GM18505 (cell line): ENCODE results near the gene CASZ1.

Source experiments
- ATAC-seq: cut with Tn5 transposase; IDR thresholded peaks from one replicate; pipeline ENCODE4 v1.9.1; 2021; ENCODE audit not compliant: unreplicated experiment
- POLR2A ChIP-seq: IDR thresholded peaks from 4 replicates; pipeline ENCODE4 v1.6.1; 2011; ENCODE audit warnings: borderline replicate concordance; ENCODE audit not compliant: insufficient read depth, insufficient read length; ENCODE audit errors: extremely low read depth

CASZ1 gene, protein sequence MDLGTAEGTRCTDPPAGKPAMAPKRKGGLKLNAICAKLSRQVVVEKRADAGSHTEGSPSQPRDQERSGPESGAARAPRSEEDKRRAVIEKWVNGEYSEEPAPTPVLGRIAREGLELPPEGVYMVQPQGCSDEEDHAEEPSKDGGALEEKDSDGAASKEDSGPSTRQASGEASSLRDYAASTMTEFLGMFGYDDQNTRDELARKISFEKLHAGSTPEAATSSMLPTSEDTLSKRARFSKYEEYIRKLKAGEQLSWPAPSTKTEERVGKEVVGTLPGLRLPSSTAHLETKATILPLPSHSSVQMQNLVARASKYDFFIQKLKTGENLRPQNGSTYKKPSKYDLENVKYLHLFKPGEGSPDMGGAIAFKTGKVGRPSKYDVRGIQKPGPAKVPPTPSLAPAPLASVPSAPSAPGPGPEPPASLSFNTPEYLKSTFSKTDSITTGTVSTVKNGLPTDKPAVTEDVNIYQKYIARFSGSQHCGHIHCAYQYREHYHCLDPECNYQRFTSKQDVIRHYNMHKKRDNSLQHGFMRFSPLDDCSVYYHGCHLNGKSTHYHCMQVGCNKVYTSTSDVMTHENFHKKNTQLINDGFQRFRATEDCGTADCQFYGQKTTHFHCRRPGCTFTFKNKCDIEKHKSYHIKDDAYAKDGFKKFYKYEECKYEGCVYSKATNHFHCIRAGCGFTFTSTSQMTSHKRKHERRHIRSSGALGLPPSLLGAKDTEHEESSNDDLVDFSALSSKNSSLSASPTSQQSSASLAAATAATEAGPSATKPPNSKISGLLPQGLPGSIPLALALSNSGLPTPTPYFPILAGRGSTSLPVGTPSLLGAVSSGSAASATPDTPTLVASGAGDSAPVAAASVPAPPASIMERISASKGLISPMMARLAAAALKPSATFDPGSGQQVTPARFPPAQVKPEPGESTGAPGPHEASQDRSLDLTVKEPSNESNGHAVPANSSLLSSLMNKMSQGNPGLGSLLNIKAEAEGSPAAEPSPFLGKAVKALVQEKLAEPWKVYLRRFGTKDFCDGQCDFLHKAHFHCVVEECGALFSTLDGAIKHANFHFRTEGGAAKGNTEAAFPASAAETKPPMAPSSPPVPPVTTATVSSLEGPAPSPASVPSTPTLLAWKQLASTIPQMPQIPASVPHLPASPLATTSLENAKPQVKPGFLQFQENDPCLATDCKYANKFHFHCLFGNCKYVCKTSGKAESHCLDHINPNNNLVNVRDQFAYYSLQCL (N-terminal part only)

GRCh38 chr1:10796029-10796944, at the start of gene CASZ1:
CASZ1 (minus strand) TSS chr1:10796646; CDS start chr1:10693889, 102,757 bp downstream.
- no peak for ATAC-seq
- TF ChIP-seq POLR2A, result no peak

- no peak for TF ChIP-seq POLR2A
Observed at GRCh38 chr1:10843697-10844096, 47.3 kb upstream of the CASZ1 start.

GRCh38 chr1:10841118-10841517, 44.7 kb upstream of the CASZ1 start:
- no peak for TF ChIP-seq POLR2A
- ATAC-seq, result no peak

More at GRCh38 chr1:10843697-10844096, 47.3 kb upstream of the CASZ1 start:
- no peak for ATAC-seq

- no peak for ATAC-seq
- TF ChIP-seq POLR2A, result no peak
Observed at GRCh38 chr1:10839188-10839770, 42.8 kb upstream of the CASZ1 start.

DNA sequence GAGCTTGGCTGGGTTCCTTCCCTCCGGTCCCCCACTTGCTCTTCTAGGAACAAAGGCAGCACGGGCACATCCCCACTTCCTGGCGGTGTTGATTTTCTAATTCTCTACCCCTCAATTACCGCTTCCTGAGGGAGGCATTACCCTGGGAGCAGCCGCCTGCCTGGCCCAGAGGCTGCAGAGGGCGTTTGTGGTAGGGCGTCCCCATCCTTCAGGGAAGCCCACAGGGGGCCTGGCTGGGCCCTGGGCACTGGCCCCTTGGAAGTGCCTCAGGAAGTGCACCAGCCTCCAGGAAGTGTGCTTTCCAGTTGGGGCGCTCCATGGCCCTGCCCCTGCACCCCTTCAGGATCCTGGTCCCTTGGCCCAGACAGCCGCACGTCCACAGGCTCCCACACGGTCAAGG, 42.1 kb upstream of the CASZ1 start:
- no peak for ATAC-seq

GRCh38 chr1:10836726-10837125, 40.3 kb upstream of the CASZ1 start:
- no peak for ATAC-seq
- TF ChIP-seq POLR2A, result no peak

More for the DNA sequence above, 42.1 kb upstream of the CASZ1 start:
- TF ChIP-seq POLR2A, result no peak

GRCh38 chr1:10835822-10836421, 39.5 kb upstream of the CASZ1 start:
- TF ChIP-seq POLR2A, result no peak
- ATAC-seq, result no peak

GRCh38 chr1:10835421-10835820, 39.0 kb upstream of the CASZ1 start:
- no peak for TF ChIP-seq POLR2A
- no peak for ATAC-seq

DNA sequence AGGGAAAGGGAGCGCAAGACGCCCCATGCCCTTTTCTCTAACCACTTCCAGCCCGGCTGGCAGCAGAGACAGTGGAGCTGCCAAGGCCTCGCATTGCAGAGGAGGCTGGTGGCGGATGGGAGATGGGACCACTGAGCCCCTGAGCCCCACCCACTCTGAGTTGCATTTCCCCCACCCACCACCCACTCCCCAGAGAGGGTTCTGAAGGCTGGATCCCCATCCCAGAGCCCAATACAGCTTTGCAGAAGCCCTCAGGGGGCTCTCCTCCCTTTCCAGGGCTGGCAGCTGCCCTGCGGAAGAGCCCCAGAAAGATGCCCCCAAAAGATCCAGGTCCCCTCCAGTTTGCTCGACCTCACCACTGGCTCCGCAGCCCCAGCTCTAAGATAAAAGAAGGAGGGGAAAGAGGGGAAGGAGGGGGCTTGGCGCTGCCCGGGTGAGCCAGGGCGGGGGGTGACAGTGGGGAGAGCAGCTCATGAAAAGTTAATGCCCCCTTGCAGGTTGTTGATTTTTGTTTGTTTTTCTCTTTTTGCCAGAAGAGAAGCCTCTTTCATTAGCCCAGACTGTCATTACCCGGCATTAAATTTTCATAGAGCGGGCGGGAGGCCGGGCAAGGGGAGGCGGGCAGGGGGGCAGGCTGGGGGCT, 38.4 kb upstream of the CASZ1 start:
- TF ChIP-seq POLR2A, result no peak
- no peak for ATAC-seq

DNA sequence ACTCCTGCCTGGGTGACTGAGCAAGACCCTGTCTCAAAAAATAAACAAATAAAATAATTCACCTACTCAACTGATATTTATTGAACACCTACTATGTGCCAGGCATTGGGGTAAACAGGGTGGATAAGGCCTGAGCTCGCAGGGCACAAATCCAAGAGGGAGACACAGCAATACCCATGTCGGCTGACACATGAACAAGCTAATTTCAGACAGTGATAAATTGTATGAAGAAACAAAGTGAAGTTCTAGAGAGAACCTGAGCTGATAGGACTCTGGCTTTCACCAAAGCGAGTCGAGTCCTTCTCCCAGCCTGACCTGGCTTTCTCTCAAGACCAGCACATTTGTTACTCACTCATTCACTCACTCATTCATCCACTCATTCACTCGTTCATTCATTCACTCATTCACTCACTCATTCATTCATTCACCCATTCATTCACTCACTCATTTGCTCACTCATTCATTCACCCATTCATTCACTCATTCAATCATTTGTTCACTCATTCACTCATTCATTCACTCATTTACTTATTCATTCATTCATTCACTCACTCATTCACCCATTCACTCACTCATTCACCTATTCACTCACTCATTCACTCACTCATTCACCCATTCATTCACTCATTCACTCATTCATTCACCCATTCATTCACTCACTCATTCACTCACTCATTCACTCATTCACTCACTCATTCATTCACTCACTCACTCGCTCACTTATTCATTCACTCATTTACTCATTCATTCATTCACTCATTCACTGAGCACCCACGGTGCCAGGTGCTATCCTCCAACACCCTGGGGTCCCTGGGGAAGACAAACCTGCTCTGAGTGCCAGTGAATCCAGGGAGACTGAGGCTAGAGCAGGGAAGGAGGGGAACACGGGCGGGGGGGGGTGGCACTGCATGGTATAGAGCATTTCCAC, 37.4 kb upstream of the CASZ1 start:
- no peak for TF ChIP-seq POLR2A
- ATAC-seq, result no peak

DNA sequence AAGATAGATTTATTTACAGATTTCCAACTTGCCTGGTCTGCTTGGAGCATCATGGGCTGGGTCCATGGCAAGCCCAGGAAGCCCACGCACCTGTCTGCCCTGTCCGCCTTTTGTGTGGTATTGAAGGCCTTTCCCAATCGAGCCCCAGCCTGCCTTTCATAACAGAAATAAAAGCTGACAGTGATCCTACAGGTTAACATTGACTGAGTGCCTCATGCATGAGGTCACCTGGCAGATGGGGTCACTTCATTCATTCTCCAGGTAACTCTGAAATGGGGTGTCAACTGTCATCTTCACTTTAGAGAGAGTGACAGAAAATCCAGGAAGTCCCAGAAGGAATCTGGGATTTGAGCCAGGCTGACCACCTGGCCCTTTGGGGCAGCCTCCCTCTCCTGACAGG, 36.3 kb upstream of the CASZ1 start:
- TF ChIP-seq POLR2A, result no peak
- no peak for ATAC-seq
